ENCODE data around the gene SEMA3D. TPM values are rescaled to one million over a fixed set of nuclear protein-coding genes. Genes with fewer than 3 reads are reported as not detected.

Gene SEMA3D
- total and polyA plus RNA-seq, 2 of the 4 experiments (the other 2 are of a cell fraction) = 2.9 to 13.6 TPM

GRCh38 chr7:85018498-85018897 lies 168.4 kb downstream of the SEMA3D start:
- Histone ChIP-seq H3K27me3 (ENCODE audit: control insufficient read depth, insufficient read depth, low read length) (no peaks in the 10 kb centered on the region), H3K27ac (ENCODE audit: insufficient read depth, low read length) (no peak overlapping the region), H4K5ac (ENCODE audit: low read depth, low read length) (no peak overlapping the region), H3K23ac (ENCODE audit: low read depth, low read length) (no peak overlapping the region), H2AFZ (replicated peaks; ENCODE audit: low read length, poor library complexity) (no peak overlapping the region), H4K8ac (ENCODE audit: low read depth in 2 of 2, low read length in 2 of 2) (no peak overlapping the region), H2AK5ac (ENCODE audit: low read depth, low read length) (no peak overlapping the region), H2BK120ac (ENCODE audit: low read depth, low read length) (no peak overlapping the region), H3K56ac (ENCODE audit: extremely low read depth, insufficient read depth, low read length) (no peak overlapping the region), H3K4me2 (ENCODE audit: low read depth, low read length) (no peak overlapping the region), H4K91ac (ENCODE audit: insufficient read depth, low read depth, low read length) (no peak overlapping the region), H3K36me3 (ENCODE audit: control insufficient read depth, insufficient read depth, low read length) (no peaks in the 10 kb centered on the region), H4K20me1 (ENCODE audit: insufficient read depth, low read length) (no peaks in the 10 kb centered on the region), H2BK5ac (ENCODE audit: low read depth, low read length, poor library complexity, severe bottlenecking) (no peak overlapping the region), H3K9me1 (ENCODE audit: insufficient read depth, low read length) (no peaks in the 10 kb centered on the region), H3K4ac (ENCODE audit: low read depth, low read length) (no peak overlapping the region), H3K4me1 (ENCODE audit: control insufficient read depth, insufficient read depth, low read length) (no peaks in the 10 kb centered on the region), H3K79me1 (ENCODE audit: low read depth in 1 of 2, low read length in 2 of 2) (no peaks in the 10 kb centered on the region), H3K9me3 (ENCODE audit: control insufficient read depth, insufficient read depth, low read length) (no peaks in the 10 kb centered on the region), H3K14ac (replicated peaks; ENCODE audit: low read depth, low read length) (no peak overlapping the region), H2BK20ac (ENCODE audit: low read depth, low read length) (no peak overlapping the region), H2AK9ac (replicated peaks; ENCODE audit: low read depth, low read length, poor library complexity) (no peak overlapping the region), H3K4me3 (ENCODE audit: insufficient read depth, low read depth, low read length) (no peak overlapping the region), H3K18ac (ENCODE audit: low read depth, low read length) (no peak overlapping the region), H3K9ac (ENCODE audit: low read depth, low read length) (no peak overlapping the region), H2BK15ac (ENCODE audit: low read depth, low read length) (no peak overlapping the region)
- BruUV-seq (replicated peaks) = no TSS peak
- ChIA-PET CTCF (interaction anchor here (0.6 kb wide), 1 partner anchor 819 kb away, joined by 4 read pairs; no protein-coding TSS in a partner anchor), POLR2A (ENCODE audit: unreplicated experiment) (no interaction called here)
- intact Hi-C loops (cut with micrococcal nuclease) = loop anchor here (10.0 kb wide), 1 partner anchor 374 kb away; no protein-coding TSS in a partner anchor
- ATAC-seq (ENCODE audit: low read depth) (no peak), DNase-seq (peak; percentile 9)
- in situ Hi-C loops (cut with MboI; ENCODE audit: low sequenced_read_pairs) = loop anchor here (25.0 kb wide), 2 partner anchors 381 to 556 kb away; no protein-coding TSS in a partner anchor
- TF ChIP-seq CEBPB (IDR thresholded peaks at IDR 0.05; ENCODE audit: low read depth, low read length) (peak; percentile 58), MXI1 (IDR thresholded peaks at IDR 0.05; ENCODE audit: borderline replicate concordance, low read depth, low read length) (no peak)
- no CpG with 5 or more reads among the region's 1 CpG for WGBS, 2 experiments (ENCODE audit: extremely low coverage in 2 of 2, insufficient read length in 1 of 2)
- dilution Hi-C loops (cut with HindIII; ENCODE audit: low sequenced_read_pairs, unreplicated experiment) = no loop called here
